Adrenal gland (tissue), 12 donors: ENCODE measurements around the gene DUSP16. TPM values are rescaled to one million over a fixed set of nuclear protein-coding genes. Genes with fewer than 3 reads are reported as not detected.

Experiments
- DNase-seq, 7 donors: peaks; one replicate each; pipeline ENCODE4 v3.0.0-alpha.2; 2019 to 2020
- H3K27ac ChIP-seq, 5 donors: fragments of 200-600 bp; sonication (generic) in 4 of 5; 1 replicate in 3 of 5; 2 replicates in 2 of 5; pipeline versions ENCODE4 v1.5.1 to v1.8.0; 2016 to 2020; ENCODE audit warnings: mild to moderate bottlenecking in 1 of 5
- H3K27me3 ChIP-seq: fragments of 200-600 bp; 2 replicates; pipeline ENCODE4 v1.8.0; 2021
- H3K36me3 ChIP-seq, 2 donors: fragments of 200-600 bp; replicated peaks in 1 of 2; 1 replicate in 1 of 2; 2 replicates in 1 of 2; pipeline versions ENCODE4 v1.5.1 to v1.8.0; 2018 to 2022
- H3K4me1 ChIP-seq, 2 donors: fragments of 200-600 bp; replicated peaks in 1 of 2; 1 replicate in 1 of 2; 2 replicates in 1 of 2; pipeline versions ENCODE4 v1.5.1 to v1.8.0; 2018 to 2021
- H3K4me3 ChIP-seq, 4 donors: fragments of 200-600 bp; sonication (generic) in 3 of 4; one replicate each; pipeline ENCODE4 v1.5.1; 2016 to 2018
- H3K9me3 ChIP-seq, 3 donors: fragments of 200-600 bp; sonication (generic) in 1 of 3; replicated peaks in 1 of 3; 1 replicate in 2 of 3; 2 replicates in 1 of 3; pipeline versions ENCODE4 v1.5.1 to v1.8.0; 2016 to 2021
- POLR2A ChIP-seq, 2 donors: fragments of 450-650 bp; IDR thresholded peaks; one replicate each; pipeline ENCODE4 v1.6.1; 2017; ENCODE audit warnings: antibody characterized with exemption in 2 of 2, mild to moderate bottlenecking in 2 of 2, moderate library complexity in 1 of 2
- WGBS, 4 donors: extraction: QIAGEN DNeasy Blood & Tissue Kit in 2 of 4; methylation state at CpG; one replicate each; pipeline versions ENCODE4 v1.1.5 to v1.1.7; 2013 to 2017; 5-methylcytosine and 5-hydroxymethylcytosine counted together
- intact Hi-C, 2 donors: fragments of 100-400 bp; cut with DNase I; formaldehyde crosslinking; loops; one replicate each; pipeline versions ENCODE4 v1.14.1 to v1.15.0; 2022 to 2023
- polyA plus RNA-seq, 3 donors: library from polyadenylated mRNA; stranded (reverse); fragments of 200-250 nt in 2 of 3; fragments of 350-450 nt in 1 of 3; fragmentation: Illumina TruSeq in 1 of 3; extraction: RNeasy Lipid Tissue Mini Kit (QIAGEN cat#74804) in 1 of 3; gene quantifications; one replicate each; pipeline ENCODE4 v1.2.3, GENCODE V29; 2013 to 2014
- total RNA-seq, 9 donors: library from RNA; depleted of rRNA in 4 of 9; stranded (reverse); fragments of >200 nt in 4 of 9; fragments of 120-200 nt in 1 of 9; fragmentation: NEBNext Ultra II Directional in 1 of 9; extraction: Animal tissue kit (Norgen Biotek cat#: 25700) in 1 of 9; gene quantifications; one replicate each; pipeline versions ENCODE4 v1.1.0 to v1.2.4, GENCODE V29; 2013 to 2023
- TF ChIP-seq, protein P1 (sequence below), 6 experiments: fragments of 450-650 bp in 4 of 6; fragments of 200-600 bp in 2 of 6; sonication (generic) in 1 of 6; IDR thresholded peaks; 1 replicate in 5 of 6; 2 replicates in 1 of 6; pipeline versions ENCODE4 v1.5.1 to v1.8.0; 2016 to 2021; ENCODE audit warnings: antibody characterized with exemption in 6 of 6, mild to moderate bottlenecking in 2 of 6, moderate library complexity in 1 of 6
- donor health status: healthy with polysubstance abuse.
- donor health status: Bipolar disorder and iron deficiency.
- donor health status: DM: yes; HTN: yes; CAD: no.
- donor health status: DM: no; HTN: no; CAD: no.
- donor health status: DM: no; HTN: no; CAD: no.
- donor health status: DM: yes; HTN: yes; CAD: no.

The DUSP16 gene
- total and polyA plus RNA-seq, 12 donors = 24.5 to 374 (median 109) TPM

DNA sequence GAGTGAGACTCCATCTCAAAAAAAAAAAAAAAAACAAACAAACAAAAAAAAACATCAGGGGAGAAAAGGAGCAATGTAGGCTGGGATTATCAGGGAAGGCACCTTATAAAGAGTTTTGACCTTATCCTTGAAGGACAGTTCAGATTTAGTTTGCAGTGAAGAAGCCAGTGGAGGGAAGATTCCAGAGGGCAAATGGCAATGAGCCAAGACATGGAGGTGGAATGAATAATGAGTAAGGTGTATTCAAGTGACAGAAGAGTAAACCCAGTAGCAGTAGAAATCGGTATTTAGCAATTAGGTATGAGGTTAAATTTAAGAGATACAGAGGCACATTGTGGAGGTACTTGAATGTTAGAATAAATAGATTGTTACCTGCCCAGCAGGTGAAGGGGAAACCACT is 2.2 kb upstream of the DUSP16 start:
- no peak for DNase-seq
- Histone ChIP-seq H3K9me3 (no peaks in the 10 kb centered on the region), H3K4me3 (no peak overlapping the region), H3K4me1 (peaks cover 15 to 16% of the 10 kb centered on the region in 2 donors), H3K36me3 (no peaks in the 10 kb centered on the region), H3K27me3 (no peaks in the 10 kb centered on the region), H3K27ac (no peak overlapping the region)
- WGBS, 4 donors = 73 to 88% (median 82%) methylated on average over 1 of the region's 1 CpG
- intact Hi-C loops = loop anchor here (5.0 to 10.0 kb wide), 3 partner anchors 132 to 190 kb away; partner anchors contain the start of gene GPR19 (in 1 of the 2)
- no peak for TF ChIP-seq POLR2A (IDR thresholded peaks at IDR 0.05)
- TF ChIP-seq, protein P1, sequence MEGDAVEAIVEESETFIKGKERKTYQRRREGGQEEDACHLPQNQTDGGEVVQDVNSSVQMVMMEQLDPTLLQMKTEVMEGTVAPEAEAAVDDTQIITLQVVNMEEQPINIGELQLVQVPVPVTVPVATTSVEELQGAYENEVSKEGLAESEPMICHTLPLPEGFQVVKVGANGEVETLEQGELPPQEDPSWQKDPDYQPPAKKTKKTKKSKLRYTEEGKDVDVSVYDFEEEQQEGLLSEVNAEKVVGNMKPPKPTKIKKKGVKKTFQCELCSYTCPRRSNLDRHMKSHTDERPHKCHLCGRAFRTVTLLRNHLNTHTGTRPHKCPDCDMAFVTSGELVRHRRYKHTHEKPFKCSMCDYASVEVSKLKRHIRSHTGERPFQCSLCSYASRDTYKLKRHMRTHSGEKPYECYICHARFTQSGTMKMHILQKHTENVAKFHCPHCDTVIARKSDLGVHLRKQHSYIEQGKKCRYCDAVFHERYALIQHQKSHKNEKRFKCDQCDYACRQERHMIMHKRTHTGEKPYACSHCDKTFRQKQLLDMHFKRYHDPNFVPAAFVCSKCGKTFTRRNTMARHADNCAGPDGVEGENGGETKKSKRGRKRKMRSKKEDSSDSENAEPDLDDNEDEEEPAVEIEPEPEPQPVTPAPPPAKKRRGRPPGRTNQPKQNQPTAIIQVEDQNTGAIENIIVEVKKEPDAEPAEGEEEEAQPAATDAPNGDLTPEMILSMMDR (IDR thresholded peaks at IDR 0.05) = no peak

DNA sequence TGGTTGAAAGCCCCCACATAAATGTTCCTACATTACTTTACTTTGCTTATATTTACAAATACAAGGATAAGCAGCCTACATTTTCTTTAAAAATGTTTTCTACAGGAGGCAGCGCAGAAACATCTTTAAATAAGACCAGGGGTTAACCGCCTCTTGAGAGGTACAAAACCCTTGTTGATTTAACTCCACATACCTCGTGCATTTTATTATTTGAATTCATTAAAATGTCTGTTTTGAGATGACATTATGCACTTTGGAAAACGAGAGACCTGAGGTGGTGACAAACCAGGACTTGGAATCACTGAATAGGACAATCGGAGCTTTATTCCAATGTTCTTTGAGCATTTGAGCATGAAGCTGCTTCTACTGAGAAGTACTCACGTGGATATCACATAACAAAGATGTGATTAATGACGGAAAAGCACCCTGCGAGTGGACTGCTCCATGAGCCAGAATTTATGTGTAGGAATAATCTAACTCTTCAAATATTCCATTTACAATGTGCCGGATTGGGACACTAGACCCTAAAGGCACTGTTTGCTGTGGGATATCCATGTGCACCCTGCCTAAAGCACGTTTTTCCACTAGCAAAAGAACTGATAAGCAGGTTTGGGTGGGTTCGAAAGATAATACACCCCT is 746 bp upstream of the DUSP16 start:
- 39 to 46% (median 43%) methylated on average over 11 of the region's 11 CpGs for WGBS, 4 donors
- Histone ChIP-seq H3K4me3 (peak overlapping the region in 2 of 4 donors; percentile 72 to 99), H3K4me1 (peaks cover 15 to 23% of the 10 kb centered on the region in 2 donors), H3K9me3 (no peaks in the 10 kb centered on the region), H3K27me3 (no peaks in the 10 kb centered on the region), H3K27ac (peak overlapping the region; percentile 90 to 100 (median 99)), H3K36me3 (no peaks in the 10 kb centered on the region)
- intact Hi-C loops = loop anchor here (5.0 to 10.0 kb wide), 3 partner anchors 134 to 189 kb away; partner anchors contain the start of gene GPR19 (in 1 of the 2)
- DNase-seq = peak in 4 of 7 donors; percentile 28 to 61 (median 48)
- TF ChIP-seq POLR2A (IDR thresholded peaks at IDR 0.05) = peak in 1 of 2 donors; percentile 46
- TF ChIP-seq, protein P1 (IDR thresholded peaks at IDR 0.05) = no peak

DNA sequence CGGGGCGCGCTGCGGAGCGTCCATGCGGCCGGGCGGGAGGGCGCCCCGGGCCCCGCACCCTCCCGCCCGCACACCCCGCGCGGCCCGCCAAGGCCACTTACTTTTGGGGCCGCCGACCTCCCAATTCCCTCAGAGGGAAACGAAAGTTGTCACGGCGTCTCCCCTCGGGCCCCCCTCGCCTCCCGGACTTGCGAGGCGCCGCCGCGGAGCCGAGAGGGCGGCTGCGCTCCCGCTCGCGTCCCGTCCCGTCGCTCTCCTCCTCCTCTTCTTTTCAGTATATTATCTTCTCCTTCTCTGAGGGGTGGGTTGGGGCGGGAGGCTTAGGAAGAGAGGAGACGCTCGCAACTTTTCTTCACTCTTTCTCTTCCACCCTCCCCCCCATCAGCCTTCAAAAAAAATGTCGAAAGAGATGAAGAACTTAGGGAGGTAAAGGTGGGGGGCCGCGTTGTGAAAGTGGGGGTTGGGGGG is 613 bp downstream of the DUSP16 start:
- 0 to 1% (median 1%) methylated on average over 9 to 45 of the region's 45 CpGs for WGBS, 4 donors
- intact Hi-C loops = loop anchor here (5.0 to 10.0 kb wide), 3 partner anchors 135 to 187 kb away; partner anchors contain the start of gene GPR19 (in 1 of the 2)
- no peak for TF ChIP-seq POLR2A (IDR thresholded peaks at IDR 0.05)
- TF ChIP-seq, protein P1 (IDR thresholded peaks at IDR 0.05) = no peak
- Histone ChIP-seq H3K36me3 (no peaks in the 10 kb centered on the region), H3K27me3 (no peaks in the 10 kb centered on the region), H3K9me3 (no peaks in the 10 kb centered on the region), H3K4me1 (peaks cover 15 to 23% of the 10 kb centered on the region in 2 donors), H3K4me3 (peak overlapping the region; percentile 49 to 99 (median 70)), H3K27ac (peak overlapping the region; percentile 98 to 100 (median 99))
- DNase-seq = peak; percentile 33 to 62 (median 46)

DNA sequence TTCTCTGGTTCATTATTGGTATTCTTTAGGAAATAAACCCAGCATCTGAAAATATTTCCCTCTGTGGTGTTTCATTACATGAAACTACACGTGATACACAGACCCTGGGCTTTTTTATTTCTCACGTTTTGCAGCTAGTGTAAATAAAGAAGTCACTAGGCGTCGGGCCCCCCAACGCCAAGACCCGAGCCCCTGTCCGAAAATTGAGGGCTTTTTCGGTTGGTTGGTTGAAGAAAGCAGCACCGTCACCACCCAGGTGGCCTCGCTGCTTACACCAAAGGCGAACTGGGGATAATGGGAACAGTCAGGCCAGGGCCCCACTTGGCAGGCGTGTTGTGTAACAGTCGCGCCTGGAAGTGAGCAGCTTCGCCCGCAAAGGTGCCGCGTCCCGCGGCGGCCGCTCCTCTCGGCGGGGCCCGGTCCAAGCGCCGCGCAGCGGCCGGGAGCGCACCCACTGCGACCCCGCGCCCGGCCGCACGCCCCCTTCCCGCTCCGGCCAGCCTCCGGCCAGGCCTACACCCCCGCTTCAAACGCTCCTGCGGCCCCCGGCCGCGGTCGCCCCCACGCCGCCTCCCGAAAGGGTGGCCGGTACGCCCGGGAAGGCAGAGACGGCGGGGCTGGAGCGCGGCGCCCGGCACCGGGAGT is 1.2 kb downstream of the DUSP16 start:
- peak; percentile 56 to 61 for TF ChIP-seq POLR2A (IDR thresholded peaks at IDR 0.05)
- TF ChIP-seq, protein P1 (IDR thresholded peaks at IDR 0.05) = peak in 1 of 6 experiments; percentile 12
- H3K27me3 ChIP-seq = no peaks in the 10 kb centered on the region
- peaks cover 15 to 27% of the 10 kb centered on the region in 2 donors for H3K4me1 ChIP-seq
- 0 to 1% (median 0%) methylated on average over 8 to 60 of the region's 60 CpGs for WGBS, 4 donors
- intact Hi-C loops = loop anchor here (5.0 to 10.0 kb wide), 3 partner anchors 136 to 187 kb away; partner anchors contain the start of gene GPR19 (in 1 of the 2)
- peak overlapping the region; percentile 49 to 99 (median 70) for H3K4me3 ChIP-seq
- DNase-seq = peak; percentile 66 to 86 (median 77)
- peak overlapping the region; percentile 98 to 100 (median 99) for H3K27ac ChIP-seq
- no peaks in the 10 kb centered on the region for H3K9me3 ChIP-seq
- no peaks in the 10 kb centered on the region for H3K36me3 ChIP-seq
